Erythroblast (primary cell): ENCODE measurements around the gene MAN2C1.
A peak's percentile ranks its signal among the peaks of the same experiment; 100 is the strongest.
"Not testable (repeated sequence)": the region's sequence is repeated elsewhere in the genome, so short reads cannot be mapped to it uniquely, and the experiment has no call there.

Experiments used
- DNase-seq, 2 experiments: peaks; one replicate each; lab custom pipeline; 2025; lab: John Stamatoyannopoulos, UW
- GATA1 ChIP-seq: IDR thresholded peaks from 2 replicates; pipeline ENCODE4 v1.6.1; 2011; ENCODE audit warnings: low read depth, mild to moderate bottlenecking, control low read depth, low read length, moderate library complexity
- POLR2A ChIP-seq: IDR thresholded peaks from 2 replicates; pipeline ENCODE4 v1.6.1; 2011; ENCODE audit warnings: mild to moderate bottlenecking, low read length

The MAN2C1 gene

GRCh38 chr15:75356517-75356916, 11.9 kb downstream of the MAN2C1 start:
- no peak for DNase-seq
- TF ChIP-seq POLR2A (no peak), GATA1 (no peak)

DNA sequence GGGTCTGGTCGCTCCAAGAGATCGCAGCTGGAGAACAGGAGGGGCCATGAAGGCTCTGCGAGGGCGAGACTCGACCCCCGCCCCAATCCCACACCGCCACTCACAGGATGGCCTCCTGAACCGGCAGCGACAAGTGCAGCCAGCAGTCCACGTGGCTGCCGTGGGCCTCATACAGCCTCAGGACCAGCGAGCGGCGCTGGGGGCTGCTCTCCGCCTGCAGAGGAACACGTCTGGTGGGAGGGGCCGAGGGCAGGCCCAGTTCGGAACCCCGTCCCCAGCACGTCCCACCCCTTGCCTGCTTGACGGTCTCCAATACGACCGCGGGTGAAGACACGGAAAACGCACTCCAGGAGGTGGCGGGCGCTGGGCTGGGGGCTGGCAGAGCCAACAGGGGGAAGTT, 12.4 kb downstream of the MAN2C1 start:
- no peak for TF ChIP-seq GATA1
- TF ChIP-seq POLR2A, result no peak
- no peak for DNase-seq

- TF ChIP-seq GATA1 (no peak), POLR2A (no peak)
- no peak for DNase-seq
These were observed 13.0 kb downstream of the MAN2C1 start for GRCh38 chr15:75355369-75355768.

- no peak for DNase-seq
- no peak for TF ChIP-seq POLR2A
- TF ChIP-seq GATA1, result no peak
These were observed 14.0 kb downstream of the MAN2C1 start for GRCh38 chr15:75354454-75354853.

GRCh38 chr15:75353604-75354003, 14.8 kb downstream of the MAN2C1 start:
- no peak for TF ChIP-seq GATA1
- no peak for TF ChIP-seq POLR2A
- DNase-seq, result no peak

GRCh38 chr15:75352186-75353080, 16.0 kb downstream of the MAN2C1 start:
- no peak for TF ChIP-seq GATA1
- no peak for TF ChIP-seq POLR2A

GRCh38 chr15:75350601-75351361, 17.6 kb downstream of the MAN2C1 start:
- DNase-seq, result no peak

More at GRCh38 chr15:75352186-75353080, 16.0 kb downstream of the MAN2C1 start:
- DNase-seq, result no peak

DNA sequence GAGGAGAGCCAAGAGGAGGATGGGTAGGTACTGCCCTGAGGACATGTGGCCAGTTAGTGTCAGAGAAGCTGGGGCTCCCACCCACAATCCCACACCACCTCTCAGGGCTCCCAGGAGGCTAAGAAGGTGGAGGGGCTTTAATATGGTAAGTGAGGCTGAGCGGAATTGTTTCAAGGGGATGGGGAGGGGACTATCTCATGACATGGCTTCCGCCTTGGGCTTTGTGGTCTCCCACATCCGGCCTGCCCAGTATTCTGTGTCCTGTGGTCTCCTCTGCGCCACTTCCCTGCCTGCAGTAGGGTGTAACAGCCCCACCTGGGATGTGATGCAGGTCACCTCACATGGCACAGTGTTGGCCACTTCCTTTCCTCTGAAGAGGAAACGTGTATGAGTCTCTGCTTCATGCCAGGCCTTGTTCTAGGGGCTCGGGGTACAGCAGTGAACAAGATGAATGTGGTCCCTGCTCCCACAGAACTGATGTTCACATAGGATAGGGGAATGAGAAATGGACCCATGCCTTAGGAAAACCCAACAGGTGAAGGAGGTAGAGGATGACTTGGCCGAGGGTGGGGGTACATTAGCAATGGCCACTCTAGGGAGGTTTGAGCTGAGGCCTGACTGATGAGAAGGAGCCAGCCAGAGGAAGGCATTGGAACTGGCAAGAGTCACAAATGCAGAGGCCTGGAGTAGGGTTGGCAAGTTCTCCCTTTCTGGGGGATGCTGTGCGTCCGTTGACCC, 18.4 kb downstream of the MAN2C1 start:
- DNase-seq, result no peak
- no peak for TF ChIP-seq GATA1
- TF ChIP-seq POLR2A, result peak; percentile 48

More at GRCh38 chr15:75350601-75351361, 17.6 kb downstream of the MAN2C1 start:
- TF ChIP-seq GATA1, result no peak
- TF ChIP-seq POLR2A, result no peak

DNA sequence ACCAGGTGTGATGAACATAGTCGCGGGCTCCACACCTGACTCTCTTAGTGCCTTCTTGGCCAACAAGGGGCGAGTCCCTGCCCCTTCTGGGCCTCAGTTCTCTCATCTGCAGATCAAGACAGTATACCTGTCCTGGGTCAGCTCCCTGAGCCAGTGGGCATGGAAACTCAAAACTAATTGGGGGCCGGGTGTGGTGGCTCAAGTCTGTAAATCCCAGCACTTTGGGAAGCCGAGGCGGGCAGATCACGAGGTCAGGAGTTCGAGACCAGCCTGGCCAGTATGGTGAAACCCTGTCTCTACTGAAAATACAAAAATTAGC, 19.1 kb downstream of the MAN2C1 start:
- not testable (repeated sequence) for DNase-seq

DNA sequence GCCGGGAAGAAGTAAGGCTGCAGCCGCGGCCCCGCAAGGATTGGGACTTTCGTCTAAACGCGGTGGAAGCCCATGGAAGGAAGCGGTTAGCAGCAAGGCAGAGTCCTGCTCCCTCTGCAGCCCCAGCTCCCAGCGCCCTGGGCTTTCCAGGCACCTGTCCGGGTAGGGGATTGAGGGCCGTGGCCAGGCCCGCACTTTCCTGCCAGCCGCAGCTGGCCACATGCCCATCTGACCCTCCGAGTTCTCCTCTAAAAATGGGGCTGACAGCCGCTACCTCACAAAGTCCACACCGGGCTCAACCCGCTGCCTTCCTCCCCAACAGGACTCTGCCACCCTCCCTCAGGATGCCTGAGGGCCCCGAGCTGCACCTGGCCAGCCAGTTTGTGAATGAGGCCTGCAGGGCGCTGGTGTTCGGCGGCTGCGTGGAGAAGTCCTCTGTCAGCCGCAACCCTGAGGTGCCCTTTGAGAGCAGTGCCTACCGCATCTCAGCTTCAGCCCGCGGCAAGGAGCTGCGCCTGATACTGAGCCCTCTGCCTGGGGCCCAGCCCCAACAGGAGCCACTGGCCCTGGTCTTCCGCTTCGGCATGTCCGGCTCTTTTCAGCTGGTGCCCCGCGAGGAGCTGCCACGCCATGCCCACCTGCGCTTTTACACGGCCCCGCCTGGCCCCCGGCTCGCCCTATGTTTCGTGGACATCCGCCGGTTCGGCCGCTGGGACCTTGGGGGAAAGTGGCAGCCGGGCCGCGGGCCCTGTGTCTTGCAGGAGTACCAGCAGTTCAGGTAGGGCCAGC, 19.7 kb downstream of the MAN2C1 start:
- TF ChIP-seq GATA1 (no peak), POLR2A (no peak)
- DNase-seq, result no peak

GRCh38 chr15:75348034-75348561, 20.3 kb downstream of the MAN2C1 start:
- TF ChIP-seq GATA1 (no peak), POLR2A (no peak)
- no peak for DNase-seq

GRCh38 chr15:75347222-75348033, 21.0 kb downstream of the MAN2C1 start:
- TF ChIP-seq GATA1 (no peak), POLR2A (no peak)
- DNase-seq, result peak in 1 of 2 experiments; percentile 37
